Tibial artery (tissue), 4 donors: ENCODE data around the gene IQGAP1.

Experiments used
- DNase-seq, 2 donors: peaks; one replicate each; pipeline ENCODE4 v3.0.0-alpha.2; 2019
- H3K27ac ChIP-seq, 2 donors: fragments of 200-600 bp; sonication (generic) in 1 of 2; 1 replicate in 1 of 2; 2 replicates in 1 of 2; pipeline ENCODE4 v1.5.1; 2018 to 2019; ENCODE audit warnings: mild to moderate bottlenecking in 1 of 2
- H3K27me3 ChIP-seq, 2 donors: fragments of 200-600 bp; sonication (generic) in 1 of 2; one replicate each; pipeline versions ENCODE4 v1.5.1 to v1.6.0; 2016 to 2019
- H3K36me3 ChIP-seq, 3 donors: fragments of 200-600 bp; sonication (generic) in 2 of 3; one replicate each; pipeline ENCODE4 v1.5.1; 2016 to 2019; ENCODE audit warnings: mild to moderate bottlenecking in 2 of 3
- H3K4me1 ChIP-seq, 4 donors: fragments of 200-600 bp; sonication (generic) in 2 of 4; 1 replicate in 3 of 4; 2 replicates in 1 of 4; pipeline ENCODE4 v1.5.1; 2016 to 2019
- H3K4me3 ChIP-seq, 2 donors: fragments of 200-600 bp; sonication (generic) in 1 of 2; 1 replicate in 1 of 2; 2 replicates in 1 of 2; pipeline ENCODE4 v1.5.1; 2018 to 2019; ENCODE audit warnings: mild to moderate bottlenecking in 2 of 2
- H3K9me3 ChIP-seq, 3 donors: fragments of 200-600 bp; sonication (generic) in 1 of 3; one replicate each; pipeline ENCODE4 v1.5.1; 2016 to 2019
- intact Hi-C: fragments of 100-400 bp; cut with DNase I; formaldehyde crosslinking; loops from one replicate; pipeline ENCODE4 v1.15.0; 2023; ENCODE audit warnings: low total_unique reads
- TF ChIP-seq, protein P1 (sequence below), 2 experiments: fragments of 200-600 bp in 1 of 2; fragments of 450-650 bp in 1 of 2; IDR thresholded peaks; one replicate each; pipeline ENCODE4 v1.5.1; 2017 to 2019; ENCODE audit warnings: antibody characterized with exemption in 2 of 2, mild to moderate bottlenecking in 1 of 2, moderate library complexity in 1 of 2

IQGAP1 gene

DNA sequence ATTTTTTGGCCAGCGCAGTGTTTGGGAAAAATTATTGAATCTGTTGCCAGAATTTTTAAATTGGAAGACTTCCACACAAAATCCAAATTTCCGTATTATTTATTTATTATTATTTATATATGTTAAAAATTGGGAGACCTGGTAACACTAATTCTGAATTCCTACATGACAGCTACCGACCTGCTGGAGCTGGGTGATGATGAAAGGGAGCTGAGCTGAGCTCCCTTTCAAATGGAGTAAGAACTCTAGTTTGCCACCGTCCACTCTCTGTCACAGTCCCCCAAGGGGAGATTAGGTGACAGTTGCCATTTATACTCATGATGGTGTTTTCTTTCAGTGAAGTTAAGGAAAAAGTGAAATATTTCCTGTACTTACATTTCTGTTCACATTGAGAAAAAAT lies 143.1 kb downstream of the IQGAP1 start:
- H3K9me3 ChIP-seq = no peaks in the 10 kb centered on the region
- intact Hi-C loops = loop anchor here (5.0 kb wide), 1 partner anchor 76 kb away; no protein-coding TSS in a partner anchor
- peak overlapping the region; percentile 96 to 97 for H3K4me3 ChIP-seq
- no peaks in the 10 kb centered on the region for H3K36me3 ChIP-seq
- no peak for DNase-seq
- H3K4me1 ChIP-seq = peaks cover 0 to 61% (median 36%) of the 10 kb centered on the region in 4 donors
- H3K27me3 ChIP-seq = no peaks in the 10 kb centered on the region
- H3K27ac ChIP-seq = peak overlapping the region; percentile 90 to 96
- TF ChIP-seq, protein P1, sequence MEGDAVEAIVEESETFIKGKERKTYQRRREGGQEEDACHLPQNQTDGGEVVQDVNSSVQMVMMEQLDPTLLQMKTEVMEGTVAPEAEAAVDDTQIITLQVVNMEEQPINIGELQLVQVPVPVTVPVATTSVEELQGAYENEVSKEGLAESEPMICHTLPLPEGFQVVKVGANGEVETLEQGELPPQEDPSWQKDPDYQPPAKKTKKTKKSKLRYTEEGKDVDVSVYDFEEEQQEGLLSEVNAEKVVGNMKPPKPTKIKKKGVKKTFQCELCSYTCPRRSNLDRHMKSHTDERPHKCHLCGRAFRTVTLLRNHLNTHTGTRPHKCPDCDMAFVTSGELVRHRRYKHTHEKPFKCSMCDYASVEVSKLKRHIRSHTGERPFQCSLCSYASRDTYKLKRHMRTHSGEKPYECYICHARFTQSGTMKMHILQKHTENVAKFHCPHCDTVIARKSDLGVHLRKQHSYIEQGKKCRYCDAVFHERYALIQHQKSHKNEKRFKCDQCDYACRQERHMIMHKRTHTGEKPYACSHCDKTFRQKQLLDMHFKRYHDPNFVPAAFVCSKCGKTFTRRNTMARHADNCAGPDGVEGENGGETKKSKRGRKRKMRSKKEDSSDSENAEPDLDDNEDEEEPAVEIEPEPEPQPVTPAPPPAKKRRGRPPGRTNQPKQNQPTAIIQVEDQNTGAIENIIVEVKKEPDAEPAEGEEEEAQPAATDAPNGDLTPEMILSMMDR (IDR thresholded peaks at IDR 0.05) = no peak

DNA sequence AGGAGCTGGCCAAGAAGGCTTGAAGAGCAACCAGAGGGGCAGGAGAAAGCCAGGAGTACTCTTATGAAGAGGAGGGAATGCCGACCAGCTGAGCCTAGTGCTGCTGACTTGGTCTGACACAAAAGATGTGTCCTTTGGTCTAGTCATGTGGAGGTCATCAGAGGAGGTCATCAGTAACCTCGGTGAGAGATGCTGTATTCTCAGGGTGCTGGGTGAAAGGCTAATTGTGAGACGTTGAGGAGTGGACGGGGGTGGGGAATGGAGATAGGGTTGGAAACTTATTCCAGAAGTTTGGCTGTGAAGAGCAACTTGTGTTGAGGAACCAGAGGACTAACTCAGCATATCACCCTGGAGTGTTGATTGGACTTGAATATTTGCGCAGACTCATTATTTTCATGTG lies 147.2 kb downstream of the IQGAP1 start:
- TF ChIP-seq, protein P1 (IDR thresholded peaks at IDR 0.05) = no peak
- H3K4me1 ChIP-seq = peaks cover 0 to 95% (median 35%) of the 10 kb centered on the region in 4 donors
- no peaks in the 10 kb centered on the region for H3K27me3 ChIP-seq
- no peak for DNase-seq
- no peaks in the 10 kb centered on the region for H3K9me3 ChIP-seq
- intact Hi-C loops = no loop called here
- no peak overlapping the region for H3K4me3 ChIP-seq
- H3K36me3 ChIP-seq = peaks cover under 1 to 6% (median 4%) of the 10 kb centered on the region in 3 donors
- peak overlapping the region; percentile 33 to 35 for H3K27ac ChIP-seq

DNA sequence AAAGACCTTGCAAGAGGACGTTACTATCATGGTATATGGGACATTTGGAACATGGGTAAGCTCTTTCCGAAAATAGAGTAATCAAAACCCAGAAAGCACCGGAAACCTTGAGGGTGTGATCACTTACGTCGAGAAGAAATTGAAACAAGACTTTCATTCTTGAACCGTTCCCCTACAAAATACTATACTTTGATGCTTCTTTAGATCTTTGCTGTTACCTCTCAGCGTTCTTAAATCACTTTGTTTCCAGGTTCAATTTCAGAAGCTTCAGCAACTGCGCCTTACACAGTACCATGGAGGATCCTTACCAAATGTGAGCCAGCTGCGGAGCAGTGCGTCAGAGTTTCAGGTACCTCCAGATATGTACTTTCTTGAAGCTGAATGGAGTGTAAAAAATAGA lies 151.7 kb downstream of the IQGAP1 start:
- no peaks in the 10 kb centered on the region for H3K9me3 ChIP-seq
- peaks cover 12 to 27% (median 19%) of the 10 kb centered on the region in 3 donors for H3K36me3 ChIP-seq
- no peak for DNase-seq
- TF ChIP-seq, protein P1 (IDR thresholded peaks at IDR 0.05) = no peak
- peak overlapping the region in 1 of 2 donors; percentile 6 for H3K27ac ChIP-seq
- peaks cover 0 to 58% (median 12%) of the 10 kb centered on the region in 4 donors for H3K4me1 ChIP-seq
- no peak overlapping the region for H3K4me3 ChIP-seq
- intact Hi-C loops = no loop called here
- H3K27me3 ChIP-seq = no peaks in the 10 kb centered on the region

DNA sequence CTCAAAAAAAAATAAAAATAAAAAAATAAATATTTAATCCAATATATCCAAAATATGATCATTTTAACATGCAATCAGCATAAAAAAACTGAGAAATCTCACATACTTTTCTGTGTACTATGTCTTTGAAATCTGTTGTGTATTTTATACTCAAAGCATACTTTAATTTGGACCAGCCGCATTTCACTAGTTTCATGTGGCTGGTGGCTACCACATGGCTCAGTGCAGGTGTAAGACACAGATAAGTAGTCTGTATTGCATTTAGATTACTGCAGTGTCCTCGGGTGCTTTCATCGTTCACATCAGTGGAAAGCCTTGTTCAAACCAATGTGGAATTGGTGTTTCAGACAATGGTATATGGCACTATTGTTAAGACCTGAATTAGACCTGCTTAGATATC lies 152.7 kb downstream of the IQGAP1 start:
- TF ChIP-seq, protein P1 (IDR thresholded peaks at IDR 0.05) = no peak

DNA sequence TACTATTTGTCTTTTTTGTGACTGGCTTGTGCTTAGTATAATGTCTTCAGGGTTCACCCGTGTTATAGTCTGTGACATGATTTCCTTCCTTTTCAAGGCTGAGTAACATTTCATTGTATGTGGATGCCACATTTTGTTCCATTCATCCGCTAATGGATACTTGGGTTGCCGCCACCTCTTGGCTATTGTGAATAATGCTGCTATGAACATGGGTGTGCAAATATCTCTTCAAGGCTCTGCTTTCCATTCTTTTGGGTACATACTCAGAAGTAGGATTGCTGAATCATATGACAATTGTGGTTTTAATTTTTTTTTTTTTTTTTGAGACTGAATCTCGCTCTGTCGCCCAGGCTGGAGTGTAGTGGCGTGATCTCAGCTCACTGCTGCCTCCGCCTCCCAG lies 157.1 kb downstream of the IQGAP1 start:
- Histone ChIP-seq H3K27ac (no peak overlapping the region), H3K27me3 (no peaks in the 10 kb centered on the region), H3K9me3 (no peaks in the 10 kb centered on the region), H3K36me3 (peaks cover 20 to 23% (median 21%) of the 10 kb centered on the region in 3 donors), H3K4me1 (peaks cover 0 to 22% (median 1%) of the 10 kb centered on the region in 4 donors), H3K4me3 (no peak overlapping the region)
- TF ChIP-seq, protein P1 (IDR thresholded peaks at IDR 0.05) = no peak
- intact Hi-C loops = no loop called here
- DNase-seq = no peak

More for the DNA sequence above, 152.7 kb downstream of the IQGAP1 start:
- H3K36me3 ChIP-seq = peaks cover 12 to 27% (median 24%) of the 10 kb centered on the region in 3 donors
- intact Hi-C loops = no loop called here
- H3K4me3 ChIP-seq = no peak overlapping the region
- peaks cover 0 to 48% (median 7%) of the 10 kb centered on the region in 4 donors for H3K4me1 ChIP-seq
- H3K27me3 ChIP-seq = no peaks in the 10 kb centered on the region
- no peaks in the 10 kb centered on the region for H3K9me3 ChIP-seq
- H3K27ac ChIP-seq = no peak overlapping the region
- DNase-seq = no peak

DNA sequence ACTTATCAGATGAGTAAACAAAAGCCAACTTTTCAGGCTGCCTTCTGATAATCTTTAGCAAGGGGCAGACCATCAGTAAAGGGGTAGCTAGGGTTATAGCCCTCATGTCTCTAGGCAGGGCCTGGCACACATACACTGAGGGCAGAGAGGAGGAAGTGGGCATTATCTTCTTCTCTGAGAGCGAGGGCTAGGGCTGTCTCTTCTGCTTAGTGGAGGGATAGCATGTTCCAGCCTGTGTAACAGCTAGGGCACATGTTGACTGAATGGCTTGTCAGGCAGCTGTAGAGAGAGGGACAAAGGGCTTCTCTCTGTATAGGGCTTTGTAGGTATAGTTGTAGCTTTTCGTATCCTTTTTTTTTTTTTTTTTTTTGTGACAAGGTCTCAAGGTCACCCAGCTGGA lies 159.5 kb downstream of the IQGAP1 start:
- H3K27ac ChIP-seq = peak overlapping the region in 1 of 2 donors; percentile 15
- no peaks in the 10 kb centered on the region for H3K9me3 ChIP-seq

More for the DNA sequence above, 159.5 kb downstream of the IQGAP1 start:
- no peak overlapping the region for H3K4me3 ChIP-seq
- H3K27me3 ChIP-seq = no peaks in the 10 kb centered on the region
- H3K4me1 ChIP-seq = peaks cover 0 to 31% (median 15%) of the 10 kb centered on the region in 4 donors
- peaks cover 8 to 20% (median 13%) of the 10 kb centered on the region in 3 donors for H3K36me3 ChIP-seq
- no peak for DNase-seq
- TF ChIP-seq, protein P1 (IDR thresholded peaks at IDR 0.05) = no peak
- intact Hi-C loops = no loop called here
